ENCODE data around the gene WNT6.

The WNT6 gene

GRCh38 chr2:218878926-218879761 lies 19.5 kb downstream of the WNT6 start:
- DNase-seq = no peak

GRCh38 chr2:218879776-218880101 lies 20.1 kb downstream of the WNT6 start:
- DNase-seq = no peak

GRCh38 chr2:218880102-218880858 lies 20.7 kb downstream of the WNT6 start, which contains the start of gene WNT10A:
Gene WNT10A (plus strand): TSS chr2:218880852. CDS start chr2:218880996, 144 bp downstream.
- peak; percentile 73 for DNase-seq

GRCh38 chr2:218880859-218881594 lies 21.4 kb downstream of the WNT6 start:
- DNase-seq = no peak

- DNase-seq = no peak
Observed at GRCh38 chr2:218881744-218882460, 22.3 kb downstream of the WNT6 start.

GRCh38 chr2:218882461-218882816 lies 22.8 kb downstream of the WNT6 start:
- no peak for DNase-seq

- no peak for DNase-seq
Observed at GRCh38 chr2:218882866-218883366, 23.3 kb downstream of the WNT6 start.

GRCh38 chr2:218883491-218884490 lies 24.2 kb downstream of the WNT6 start:
- DNase-seq = peak; percentile 47

GRCh38 chr2:218884519-218884918 lies 24.9 kb downstream of the WNT6 start:
- no peak for DNase-seq

GRCh38 chr2:218885981-218886947 lies 26.7 kb downstream of the WNT6 start:
- no peak for DNase-seq

- no peak for DNase-seq
Observed at GRCh38 chr2:218887079-218887478, 27.5 kb downstream of the WNT6 start.

- no peak for DNase-seq
Observed at GRCh38 chr2:218888341-218888740, 28.7 kb downstream of the WNT6 start.

- no peak for DNase-seq
Observed at GRCh38 chr2:218889937-218890336, 30.3 kb downstream of the WNT6 start.

GRCh38 chr2:218890369-218890768 lies 30.8 kb downstream of the WNT6 start:
- no peak for DNase-seq

GRCh38 chr2:218891275-218892135 lies 31.9 kb downstream of the WNT6 start:
- no peak for DNase-seq

- DNase-seq = peak; percentile 86
Observed at GRCh38 chr2:218892693-218893348, 33.2 kb downstream of the WNT6 start.

GRCh38 chr2:218893349-218894150 lies 33.9 kb downstream of the WNT6 start:
- no peak for DNase-seq
